ENCODE measurements around the gene FHOD3.

DNA sequence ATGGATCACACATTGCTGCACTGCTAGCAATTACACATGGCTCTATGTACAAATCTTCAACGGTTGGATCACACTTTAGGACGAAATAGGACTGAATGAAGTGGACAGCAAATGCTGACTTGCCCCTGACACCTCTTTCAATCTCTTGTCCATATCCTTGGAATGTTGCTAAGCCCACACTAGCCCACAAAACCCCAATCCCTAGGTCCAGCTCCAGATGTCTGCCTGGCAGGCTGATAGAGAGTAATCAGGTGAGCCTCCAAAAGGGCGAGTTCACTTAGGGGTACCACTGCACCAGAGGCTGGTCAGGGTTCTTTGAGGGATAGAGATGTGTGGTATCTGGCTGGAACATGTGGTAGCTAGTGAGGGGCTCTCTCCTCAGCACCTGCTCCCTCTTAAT, 18.5 kb upstream of the FHOD3 start:
- no peak for TF ChIP-seq HDAC2 (IDR thresholded peaks at IDR 0.05; ENCODE audit: borderline replicate concordance in 1 of 2, low read depth in 2 of 2, low read length in 2 of 2)
- TF ChIP-seq EZH2 (IDR thresholded peaks at IDR 0.05; ENCODE audit: low read depth, low read length, severe bottlenecking): no peak
- TF ChIP-seq, protein P1, sequence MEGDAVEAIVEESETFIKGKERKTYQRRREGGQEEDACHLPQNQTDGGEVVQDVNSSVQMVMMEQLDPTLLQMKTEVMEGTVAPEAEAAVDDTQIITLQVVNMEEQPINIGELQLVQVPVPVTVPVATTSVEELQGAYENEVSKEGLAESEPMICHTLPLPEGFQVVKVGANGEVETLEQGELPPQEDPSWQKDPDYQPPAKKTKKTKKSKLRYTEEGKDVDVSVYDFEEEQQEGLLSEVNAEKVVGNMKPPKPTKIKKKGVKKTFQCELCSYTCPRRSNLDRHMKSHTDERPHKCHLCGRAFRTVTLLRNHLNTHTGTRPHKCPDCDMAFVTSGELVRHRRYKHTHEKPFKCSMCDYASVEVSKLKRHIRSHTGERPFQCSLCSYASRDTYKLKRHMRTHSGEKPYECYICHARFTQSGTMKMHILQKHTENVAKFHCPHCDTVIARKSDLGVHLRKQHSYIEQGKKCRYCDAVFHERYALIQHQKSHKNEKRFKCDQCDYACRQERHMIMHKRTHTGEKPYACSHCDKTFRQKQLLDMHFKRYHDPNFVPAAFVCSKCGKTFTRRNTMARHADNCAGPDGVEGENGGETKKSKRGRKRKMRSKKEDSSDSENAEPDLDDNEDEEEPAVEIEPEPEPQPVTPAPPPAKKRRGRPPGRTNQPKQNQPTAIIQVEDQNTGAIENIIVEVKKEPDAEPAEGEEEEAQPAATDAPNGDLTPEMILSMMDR (IDR thresholded peaks at IDR 0.05; ENCODE audit: control extremely low read depth in 1 of 3, insufficient read depth in 1 of 3, low read depth in 1 of 3, low read length in 3 of 3): no peak
- TF ChIP-seq, protein P2, sequence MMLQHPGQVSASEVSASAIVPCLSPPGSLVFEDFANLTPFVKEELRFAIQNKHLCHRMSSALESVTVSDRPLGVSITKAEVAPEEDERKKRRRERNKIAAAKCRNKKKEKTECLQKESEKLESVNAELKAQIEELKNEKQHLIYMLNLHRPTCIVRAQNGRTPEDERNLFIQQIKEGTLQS (IDR thresholded peaks at IDR 0.05; ENCODE audit: insufficient read depth, low read depth, low read length): no peak
- no peak for TF ChIP-seq JUND (IDR thresholded peaks at IDR 0.05; ENCODE audit: low read length)
- no peak for TF ChIP-seq MAFK (IDR thresholded peaks at IDR 0.05; ENCODE audit: low read depth, low read length)
- no peak for TF ChIP-seq POLR2AphosphoS5 (IDR thresholded peaks at IDR 0.05; ENCODE audit: low read depth, low read length)
